Loucy (cell line): ENCODE measurements around the gene ACIN1.

Experiments used
- CTCF ChIP-seq: fragments of 200-600 bp; sonication (generic); conservative IDR thresholded peaks from 2 replicates; pipeline ENCODE4 v1.5.1; 2014; ENCODE audit warnings: mild to moderate bottlenecking, antibody characterized with exemption, low read length
- EZH2phosphoT487 ChIP-seq: fragments of 200-600 bp; IDR thresholded peaks from 2 replicates; pipeline ENCODE4 v1.6.1; 2018; ENCODE audit warnings: antibody characterized with exemption, mild to moderate bottlenecking, moderate library complexity, borderline replicate concordance

GRCh38 chr14:23109769-23110168, 14.8 kb upstream of the ACIN1 start:
- TF ChIP-seq CTCF: no peak
- TF ChIP-seq EZH2phosphoT487: no peak
